GM19023 (cell line): ENCODE data around the gene GRM5.

ENCODE experiments used
- ATAC-seq: cut with Tn5 transposase; IDR thresholded peaks from one replicate; pipeline ENCODE4 v1.9.1; 2021; ENCODE audit warnings: mild to moderate bottlenecking, moderate library complexity; ENCODE audit not compliant: unreplicated experiment

The GRM5 gene

DNA sequence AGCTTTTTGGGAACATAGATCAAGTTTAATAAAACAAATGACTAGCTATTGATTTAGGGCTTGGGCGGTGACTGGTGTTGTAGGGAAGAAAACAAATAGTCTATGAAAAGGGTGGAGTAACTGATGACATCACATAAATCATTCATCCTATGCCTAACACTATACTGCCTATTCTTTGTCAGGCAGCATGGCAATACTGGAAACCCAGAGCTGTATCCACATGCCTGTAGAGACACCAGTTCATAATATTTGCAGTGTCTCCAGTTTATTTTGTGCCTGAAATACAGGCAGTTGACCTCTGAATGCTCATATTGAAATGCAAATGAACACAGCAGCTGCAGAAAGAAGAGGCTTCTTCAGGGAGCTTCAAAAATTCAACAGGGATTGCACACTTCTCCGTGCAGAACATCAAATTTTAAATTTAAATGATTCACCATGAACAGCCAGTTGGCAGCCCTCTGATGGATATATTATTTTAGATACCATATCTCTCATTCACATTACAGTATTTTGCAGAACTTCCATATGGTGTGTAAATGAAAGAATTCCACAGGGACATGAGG, 445.1 kb downstream of the GRM5 start:
- ATAC-seq, result no peak

DNA sequence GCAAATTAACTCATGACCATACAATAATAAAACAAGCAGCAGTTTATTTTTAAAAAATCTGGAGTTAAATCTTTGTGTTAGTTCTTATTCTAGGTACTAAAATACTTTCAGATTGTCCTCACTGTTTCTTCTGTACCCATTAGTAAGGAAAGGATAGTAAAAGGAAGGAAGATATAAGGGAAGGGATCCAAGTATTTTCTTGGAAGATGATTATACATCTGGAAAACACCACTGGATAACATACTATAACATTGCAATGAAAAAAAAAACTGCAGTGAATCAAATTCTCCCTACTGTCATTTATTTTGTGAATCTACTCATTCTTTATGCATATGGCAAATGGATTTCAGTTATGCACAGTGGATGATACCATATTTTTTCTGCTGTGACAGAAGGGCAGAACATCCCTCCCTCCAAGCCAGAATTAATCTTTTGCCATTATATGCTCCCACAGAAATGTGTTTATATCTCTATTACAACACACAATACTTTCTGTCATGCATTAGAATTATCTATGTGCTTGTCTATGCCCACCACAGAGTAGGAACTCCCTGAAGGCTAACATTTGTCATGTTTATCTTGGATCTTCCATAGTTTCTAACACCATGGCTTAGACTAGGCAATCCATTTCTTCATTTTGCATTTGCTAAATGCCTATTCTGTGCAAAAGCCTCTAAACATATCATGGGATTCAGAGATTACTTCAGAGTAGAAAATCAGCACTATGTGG, 446.0 kb downstream of the GRM5 start:
- no peak for ATAC-seq

DNA sequence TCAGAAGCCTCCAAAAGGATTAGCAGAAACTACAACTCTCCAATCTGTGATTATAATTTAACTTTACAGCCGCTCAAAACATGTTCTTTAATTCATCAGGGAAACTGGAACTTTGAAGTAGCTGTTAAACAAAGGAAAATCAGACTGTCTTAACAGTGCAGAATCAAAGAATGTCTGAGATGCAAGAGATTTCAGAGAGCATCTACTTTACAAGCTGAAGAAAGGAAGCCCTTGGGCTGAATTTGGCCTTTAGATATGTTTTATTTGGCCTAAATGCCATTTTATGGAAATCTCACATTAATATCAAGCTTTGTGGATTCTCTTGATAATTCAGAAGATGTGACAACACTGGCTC, 446.7 kb downstream of the GRM5 start:
- no peak for ATAC-seq

DNA sequence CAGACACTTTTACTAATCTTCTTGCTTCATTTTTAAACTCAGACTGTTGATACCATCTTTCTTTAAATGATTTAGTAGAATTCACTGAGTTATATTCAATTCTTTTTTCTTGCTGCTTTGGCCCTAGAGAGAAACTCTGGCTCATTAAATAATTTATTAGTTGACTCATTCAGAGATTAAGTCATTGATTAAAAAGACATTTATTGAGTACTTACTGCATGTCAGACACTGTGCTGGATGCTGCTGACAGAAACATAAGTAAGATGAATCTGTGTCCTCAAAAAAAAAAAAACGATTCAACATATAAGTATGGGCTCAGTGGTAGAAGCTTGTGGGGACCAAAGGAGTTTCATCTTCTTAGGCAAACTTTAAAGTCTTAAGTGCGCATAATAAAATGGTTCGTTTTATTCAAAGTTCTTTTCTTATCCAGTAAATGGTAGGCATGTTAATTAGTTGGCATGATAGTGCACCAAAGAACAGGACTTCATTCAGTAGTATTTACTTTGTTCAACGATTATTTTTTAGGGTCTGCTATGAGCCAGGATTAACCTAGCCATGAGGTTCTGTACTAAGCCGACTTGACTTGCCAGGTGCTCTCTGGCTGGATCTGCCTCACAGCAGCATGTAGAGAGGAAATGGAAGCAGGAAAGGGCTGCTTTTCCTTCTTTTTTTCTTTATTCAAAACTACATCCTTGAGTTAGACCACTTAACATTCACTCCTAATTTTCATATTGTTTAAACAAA, 447.3 kb downstream of the GRM5 start:
- no peak for ATAC-seq

DNA sequence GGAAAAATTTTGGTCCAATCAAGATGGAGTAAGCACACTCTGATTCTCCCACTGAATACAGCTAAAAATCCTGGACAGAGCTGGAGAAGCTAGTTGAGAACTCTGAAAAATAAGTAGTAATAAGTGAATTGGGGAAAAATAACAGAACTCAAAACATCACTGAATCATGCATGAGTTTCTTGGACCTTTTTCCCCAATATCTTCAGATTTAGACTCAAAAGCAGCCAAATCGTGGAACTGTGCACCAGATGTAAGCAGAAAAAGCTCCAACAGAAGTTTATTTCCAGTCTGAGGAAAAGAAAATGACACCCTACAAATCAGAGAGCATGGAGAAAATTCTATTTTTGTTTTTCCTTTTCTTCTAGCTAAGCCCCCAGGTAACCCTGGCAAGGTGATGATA, 448.6 kb downstream of the GRM5 start:
- ATAC-seq, result no peak

DNA sequence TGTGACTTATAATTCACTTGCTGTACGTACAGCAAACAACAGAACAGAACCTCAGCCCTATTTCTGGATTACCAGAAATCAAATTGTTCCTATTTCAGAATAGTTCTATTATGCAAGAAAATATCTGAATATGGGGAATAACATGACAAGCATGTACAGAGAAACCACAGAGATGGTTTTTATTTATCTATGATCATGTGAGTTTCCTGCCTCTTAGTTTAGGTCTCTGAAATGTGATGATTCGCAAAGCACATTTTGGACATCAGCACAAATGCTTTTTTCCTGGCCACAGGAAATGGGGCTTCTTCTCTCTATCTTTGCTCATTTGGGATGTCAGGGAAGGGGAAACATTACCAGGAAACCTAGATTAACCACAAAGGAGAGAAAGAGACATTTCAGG, 461.5 kb downstream of the GRM5 start:
- ATAC-seq, result no peak

DNA sequence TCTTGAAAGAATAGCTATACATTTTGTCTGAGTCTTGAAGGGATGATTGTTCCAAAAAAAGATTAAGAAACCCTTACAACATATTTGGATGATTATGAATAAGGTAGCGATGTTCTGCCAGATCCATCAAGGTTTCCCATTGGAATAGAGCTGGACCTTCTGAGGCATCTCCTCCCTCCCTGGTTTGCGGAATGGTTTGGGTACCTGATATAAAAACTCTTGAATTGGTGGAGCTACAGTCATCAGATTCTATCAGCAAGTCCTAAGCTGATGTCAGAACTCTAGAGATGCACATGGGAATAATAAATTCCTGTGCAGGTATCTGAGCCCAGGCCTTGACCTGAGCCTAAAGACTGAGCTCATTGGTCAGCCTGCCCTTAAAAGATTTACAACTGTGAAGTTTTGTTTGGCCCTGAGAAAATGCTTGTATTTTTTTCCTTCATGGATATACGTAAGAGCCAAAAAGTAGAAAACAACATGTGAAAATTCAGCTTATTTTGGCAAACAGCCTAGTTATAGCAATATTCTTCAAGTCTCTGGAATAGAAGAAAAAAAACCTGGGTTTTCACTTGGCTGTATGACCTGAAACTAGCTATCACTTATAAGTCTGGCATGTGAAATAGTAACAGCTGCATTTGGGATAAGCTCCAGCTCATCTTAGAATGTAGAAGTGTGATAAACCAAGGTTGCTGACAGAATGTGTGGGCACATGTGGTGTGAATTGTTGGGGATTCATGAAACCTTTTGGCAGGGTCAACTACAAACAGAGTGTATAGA, 462.5 kb downstream of the GRM5 start:
- ATAC-seq, result no peak

DNA sequence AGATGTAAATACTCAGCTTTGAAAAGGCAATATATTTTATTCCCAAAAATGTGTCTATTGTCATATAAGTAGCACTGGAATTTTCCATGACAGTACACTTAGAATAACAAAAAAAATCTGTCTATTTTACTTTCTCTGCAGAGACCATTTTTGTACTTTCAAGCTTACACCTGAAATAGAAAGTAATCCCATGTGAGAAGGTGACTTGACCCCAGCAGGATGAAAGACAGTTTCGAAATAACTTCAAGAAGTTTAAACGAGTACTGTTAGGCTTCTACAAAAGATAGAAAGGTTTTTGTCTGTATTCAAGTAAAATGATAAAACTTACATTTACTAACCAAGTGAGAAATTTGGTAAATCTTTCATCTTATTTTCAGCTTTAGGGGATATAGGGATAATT, 468.4 kb downstream of the GRM5 start:
- ATAC-seq, result no peak

DNA sequence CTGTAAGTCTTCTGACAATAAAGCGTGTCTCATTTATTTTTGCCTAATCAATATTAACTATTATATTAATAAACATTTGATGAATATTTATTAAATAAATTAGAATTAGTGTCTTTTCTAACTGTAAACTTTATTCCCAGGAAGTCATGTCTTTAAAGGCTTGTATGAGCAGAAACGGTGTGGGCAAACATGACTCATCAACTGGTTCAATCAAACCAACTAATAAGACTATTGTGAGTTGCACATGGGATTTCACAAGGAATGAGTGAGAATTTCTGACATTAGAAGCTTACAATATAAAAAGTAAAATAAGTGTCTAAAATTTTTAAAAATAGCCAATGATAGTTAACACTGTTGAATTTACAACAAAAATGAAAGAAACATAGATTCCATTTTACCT, 469.0 kb downstream of the GRM5 start:
- no peak for ATAC-seq

DNA sequence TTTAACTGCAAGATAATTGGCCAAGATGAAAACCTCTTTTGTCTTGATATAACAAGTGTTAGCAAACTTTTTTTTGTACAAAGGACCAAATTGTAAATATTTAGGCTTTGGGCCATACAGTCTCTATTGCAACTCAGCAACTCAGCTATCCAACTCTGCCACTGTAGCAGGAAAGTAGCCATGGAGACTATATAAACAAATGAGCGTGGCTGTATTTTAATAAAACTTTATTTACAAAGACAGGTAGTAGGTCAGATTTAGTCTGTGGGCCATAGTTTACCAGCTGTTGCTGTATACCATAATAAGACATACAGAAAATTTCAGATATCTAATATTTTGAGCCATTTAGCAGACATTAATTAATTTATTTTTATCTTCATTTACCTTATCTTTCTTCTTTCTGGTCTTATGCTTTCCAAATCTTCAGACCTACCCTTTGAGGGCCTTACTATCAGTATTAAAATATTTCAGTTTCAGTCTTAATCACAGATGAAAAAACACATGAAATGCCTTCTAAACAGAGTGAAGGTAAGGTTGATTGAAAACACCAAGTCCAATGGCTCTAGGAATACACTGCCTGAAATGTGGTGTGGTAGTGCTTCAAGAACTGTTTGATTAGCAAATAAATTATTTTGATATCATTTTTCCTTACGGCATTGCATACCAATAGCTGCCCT, 471.4 kb downstream of the GRM5 start:
- no peak for ATAC-seq

DNA sequence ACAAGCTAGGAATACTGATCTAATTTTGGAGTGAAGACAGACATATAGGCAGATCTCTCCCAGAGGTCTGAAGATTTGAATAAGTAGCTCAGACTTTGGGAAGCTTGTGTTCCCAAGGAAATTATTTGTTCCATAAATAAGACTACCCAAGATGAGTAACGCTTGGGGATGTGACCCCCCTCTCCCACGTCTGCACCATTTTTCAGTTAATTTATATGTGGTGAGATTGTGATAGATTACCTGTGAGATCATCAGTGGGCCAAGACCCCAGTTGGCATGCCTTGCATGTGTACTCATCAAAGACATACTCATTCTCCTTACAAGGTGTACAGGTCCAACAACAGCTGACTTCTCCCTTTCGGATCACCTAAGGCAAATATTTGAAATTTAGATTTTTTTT, 475.4 kb downstream of the GRM5 start:
- ATAC-seq, result no peak

DNA sequence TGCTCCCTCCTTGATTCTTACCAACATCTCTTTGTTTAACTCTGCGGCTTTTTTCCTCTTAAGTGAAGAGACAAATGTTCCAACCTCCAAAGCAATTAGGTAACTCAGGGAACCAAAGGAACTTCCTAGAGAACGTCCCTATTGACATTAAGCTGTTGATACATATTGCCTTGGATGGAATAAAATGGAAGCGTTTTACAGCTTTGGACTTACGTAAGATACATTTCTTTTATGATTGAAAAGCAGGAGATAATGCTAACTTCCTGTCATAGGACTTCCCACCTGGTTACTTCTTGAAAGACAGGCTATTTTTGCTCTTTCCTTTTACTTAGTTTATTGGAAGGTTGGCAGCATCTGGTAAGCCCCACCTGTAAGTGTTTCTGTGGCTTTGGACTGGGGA, 482.5 kb downstream of the GRM5 start:
- ATAC-seq, result no peak

DNA sequence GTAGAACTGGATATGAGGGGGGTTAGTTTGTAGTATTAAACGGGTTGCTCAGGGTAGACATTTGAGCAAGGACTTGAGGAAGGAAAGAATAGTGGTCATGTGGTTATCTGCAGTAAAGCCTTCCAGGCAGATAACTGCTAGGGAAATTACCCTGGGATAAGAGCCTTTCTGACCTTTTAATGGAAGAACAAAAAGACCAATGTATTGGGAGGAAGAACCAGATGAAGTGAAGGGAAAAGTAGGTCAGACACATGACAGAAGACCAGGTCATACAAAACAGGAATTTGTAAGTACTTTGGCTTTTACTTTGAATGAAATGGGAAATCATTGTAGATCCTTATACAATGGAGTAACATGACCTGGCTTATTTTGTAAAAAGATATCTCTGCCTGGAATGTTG, 486.3 kb downstream of the GRM5 start:
- ATAC-seq, result no peak

DNA sequence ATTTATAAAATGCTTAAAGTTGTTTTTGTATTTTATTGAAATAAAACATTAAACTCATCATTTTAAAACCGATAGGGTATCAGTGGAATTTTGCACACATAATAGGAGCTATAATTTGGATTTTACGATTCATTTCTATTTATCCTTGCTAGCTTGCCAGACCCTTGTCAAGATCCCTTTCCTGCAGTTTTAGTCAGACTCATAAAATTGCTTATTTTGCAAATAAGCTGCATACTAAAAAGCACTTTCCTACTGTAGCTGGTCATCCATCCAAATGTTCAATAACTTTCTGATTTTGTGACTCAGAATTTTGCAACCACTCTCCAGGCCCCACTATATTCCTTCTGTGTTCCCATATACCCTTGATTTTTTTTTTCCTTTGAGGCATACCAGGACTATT, 489.0 kb downstream of the GRM5 start:
- ATAC-seq, result no peak

DNA sequence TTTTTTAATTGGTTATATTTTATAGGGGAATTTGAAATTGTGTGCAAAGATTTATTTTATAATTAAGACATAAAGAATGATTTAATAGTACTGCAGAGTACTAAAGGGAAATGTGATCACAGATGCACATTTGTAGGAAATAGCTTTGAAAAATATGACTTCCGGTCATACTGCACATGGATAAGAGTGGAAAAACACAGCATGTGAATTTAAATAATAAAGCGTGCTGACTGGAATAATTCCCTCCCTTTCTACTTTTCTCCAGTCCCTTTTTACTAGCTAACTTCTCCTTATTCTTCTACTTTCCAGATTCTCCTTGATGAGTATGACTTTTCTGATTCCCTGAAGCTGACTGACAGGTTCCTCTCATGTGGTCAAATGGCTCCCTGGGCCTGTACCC, 489.9 kb downstream of the GRM5 start:
- ATAC-seq, result no peak

DNA sequence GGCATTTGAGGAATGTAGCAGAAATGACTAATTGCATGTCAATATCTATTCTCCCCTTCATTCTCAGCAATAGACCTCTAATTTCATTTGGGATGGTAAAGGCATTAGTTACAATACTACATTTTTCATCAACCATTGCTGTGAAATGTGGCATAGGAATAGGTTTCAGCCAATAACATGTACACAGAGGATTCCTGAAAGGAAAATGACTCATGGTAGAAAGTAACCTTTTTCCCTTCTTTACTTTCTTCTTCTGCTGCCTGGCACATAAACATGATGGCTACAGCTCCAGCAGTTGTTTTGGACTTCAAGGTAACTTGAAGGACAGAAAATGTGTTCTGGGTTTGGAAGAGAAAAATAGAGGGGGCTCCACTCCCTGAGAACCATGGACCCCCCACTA, 496.4 kb downstream of the GRM5 start:
- ATAC-seq, result no peak

DNA sequence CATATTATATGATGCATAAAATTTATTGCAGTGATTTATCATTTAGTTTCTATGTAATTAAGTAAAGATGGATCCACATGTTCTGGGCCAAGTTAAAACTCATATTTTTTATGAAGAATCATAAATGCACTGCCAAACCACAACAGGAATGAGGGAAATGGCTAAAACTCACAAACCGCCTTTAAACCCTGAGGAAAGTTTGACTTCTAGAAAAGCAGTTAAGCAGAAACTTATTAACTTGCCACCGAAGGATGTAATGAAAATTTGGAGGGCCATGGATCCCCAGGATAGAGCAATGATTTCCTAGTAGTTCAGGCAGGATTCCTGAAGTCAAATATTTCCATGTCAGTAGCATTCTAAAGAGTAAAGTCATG, 510.0 kb downstream of the GRM5 start:
- no peak for ATAC-seq

DNA sequence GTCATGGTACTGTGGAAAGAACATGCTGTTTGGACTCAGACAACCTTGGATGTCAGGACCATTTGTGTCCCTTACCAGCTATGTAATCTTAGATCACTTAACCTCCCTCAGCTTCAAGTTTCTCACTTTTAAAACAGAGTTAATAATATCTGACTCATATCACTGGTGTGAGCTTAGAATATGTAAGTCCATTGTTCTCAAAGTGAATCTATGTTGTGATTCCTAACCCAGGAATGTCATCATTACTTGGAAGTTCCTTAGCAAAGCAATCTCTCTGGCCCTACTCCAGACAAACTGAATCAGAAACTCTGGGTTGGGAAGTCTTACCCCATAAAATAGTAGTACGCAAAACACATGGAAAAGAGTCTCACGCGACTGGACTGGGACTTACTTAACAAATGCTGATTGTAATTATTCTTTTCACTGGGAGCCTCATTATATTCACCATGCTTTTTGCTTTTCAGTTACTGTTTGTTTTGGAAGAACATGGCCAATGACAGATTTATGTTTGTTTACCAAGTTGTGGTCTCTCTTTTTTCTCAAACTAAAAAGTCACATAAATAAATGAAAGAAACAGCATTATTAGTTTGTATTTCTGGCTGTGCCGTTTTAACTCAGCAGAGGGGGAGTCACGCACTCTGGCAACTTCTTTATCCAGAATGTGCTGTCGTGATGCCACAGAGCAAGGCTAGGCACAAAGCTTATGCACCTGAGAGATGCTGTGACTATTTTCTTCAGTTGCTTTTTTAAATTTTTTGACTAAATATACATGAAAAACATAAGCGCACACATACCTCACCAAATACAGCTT, 510.6 kb downstream of the GRM5 start:
- no peak for ATAC-seq

DNA sequence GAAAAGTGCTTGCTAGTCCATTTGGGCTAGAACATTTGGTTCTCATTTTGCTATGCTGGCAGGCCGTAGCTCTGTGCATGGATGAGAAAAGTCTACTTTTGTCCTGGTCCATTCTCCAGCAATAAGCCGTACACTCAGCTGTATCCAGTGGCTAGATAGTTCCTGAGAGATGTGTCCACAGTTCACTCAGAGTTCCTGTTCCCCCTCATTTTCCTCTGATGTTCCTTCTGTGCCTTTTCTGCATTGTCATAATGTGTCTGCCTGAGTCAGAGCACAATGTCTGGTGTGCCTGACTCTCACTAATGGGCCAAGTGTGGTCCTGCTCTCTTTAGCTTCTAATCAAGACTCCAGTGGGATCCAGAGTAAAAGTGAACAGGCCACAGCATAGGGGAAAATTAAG, 512.6 kb downstream of the GRM5 start:
- no peak for ATAC-seq

DNA sequence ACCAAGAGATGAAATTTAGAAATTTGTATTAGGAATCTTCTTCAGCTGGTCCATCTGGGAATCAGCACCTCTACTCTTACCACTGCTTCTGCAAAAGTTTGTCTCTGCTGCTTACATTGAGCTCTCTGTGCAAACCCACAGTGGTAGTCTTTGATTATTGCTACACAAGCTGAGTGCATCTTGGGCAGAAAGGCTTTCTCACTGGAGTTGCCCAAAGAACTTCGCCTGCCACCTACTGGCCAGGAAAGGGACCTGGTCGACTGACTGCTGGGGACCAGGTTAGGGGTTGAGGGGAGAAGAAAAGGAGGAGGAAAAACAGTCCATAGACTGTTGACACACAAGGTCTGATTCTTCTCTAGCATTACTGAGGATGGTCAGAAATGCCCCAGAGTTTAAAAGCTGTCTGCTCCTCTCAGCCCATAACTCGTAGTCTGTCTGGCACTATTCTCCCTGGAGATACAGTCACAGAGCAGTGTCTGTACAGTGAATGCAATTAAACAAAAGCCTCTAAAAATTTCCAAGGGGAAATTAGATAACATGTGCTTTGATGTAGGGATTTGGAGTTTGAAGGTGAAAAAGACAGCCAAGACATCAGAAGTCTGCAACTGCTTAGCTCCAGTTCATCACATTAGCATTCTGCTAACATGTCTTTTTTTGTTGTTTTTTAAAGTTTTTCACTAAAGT, 513.3 kb downstream of the GRM5 start:
- peak; percentile 88 for ATAC-seq
